ENCODE measurements around the gene PHACTR1. TPM values are rescaled to one million over a fixed set of nuclear protein-coding genes. Genes with fewer than 3 reads are reported as not detected.

Gene PHACTR1
- total and polyA plus RNA-seq, 9 of the 15 experiments (the other 6 are each of a cell fraction or from before 2014, with no cell fraction given): 11.5 to 32.6 (median 22.0) TPM

DNA sequence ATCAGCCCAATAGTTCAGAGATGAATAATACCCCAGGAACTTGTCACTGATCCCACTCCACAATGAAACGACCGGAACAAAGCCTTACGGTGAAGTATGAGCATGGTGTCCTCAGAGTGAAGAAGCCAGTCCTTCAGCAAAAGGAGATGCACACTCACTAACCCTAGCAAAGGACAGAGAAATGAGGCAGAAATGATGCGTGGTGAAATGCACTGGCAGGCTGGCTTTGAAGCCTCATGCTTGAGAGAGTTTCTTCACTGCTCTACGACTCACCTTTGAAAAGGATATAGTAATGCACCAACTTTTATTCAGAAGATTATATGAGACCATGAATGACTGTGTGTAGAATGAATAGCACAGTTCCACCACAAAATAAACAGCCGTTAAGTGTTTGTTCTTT, 74.8 kb downstream of the PHACTR1 start:
- Histone ChIP-seq H3K4me3 (no peak overlapping the region), H3K4me2 (ENCODE audit: insufficient read depth, low read length) (no peak overlapping the region), H3K36me3 (ENCODE audit: control insufficient read depth, insufficient read depth, low read length) (no peaks in the 10 kb centered on the region), H3K79me2 (ENCODE audit: control insufficient read depth, insufficient read depth, low read length) (no peaks in the 10 kb centered on the region), H3K27me3 (ENCODE audit: control insufficient read depth in 2 of 2, insufficient read depth in 2 of 2, low read length in 2 of 2) (no peaks in the 10 kb centered on the region), H4K20me1 (replicated peaks; ENCODE audit: control insufficient read depth, insufficient read depth, low read length) (no peaks in the 10 kb centered on the region), H3K9ac (ENCODE audit: insufficient read depth in 1 of 2, low read depth in 2 of 2, low read length in 2 of 2) (no peak overlapping the region), H3K27ac (ENCODE audit: extremely low read depth, low read depth, low read length) (no peak overlapping the region), H2AFZ (ENCODE audit: low read depth, low read length) (no peak overlapping the region), H3K9me1 (ENCODE audit: control insufficient read depth, insufficient read depth, low read length) (no peaks in the 10 kb centered on the region), H3K9me3 (replicated peaks; ENCODE audit: control insufficient read depth, insufficient read depth, low read depth, low read length) (no peaks in the 10 kb centered on the region), H3K4me1 (replicated peaks in 1 of 2; ENCODE audit: control insufficient read depth in 2 of 2, insufficient read depth in 2 of 2, low read length in 2 of 2) (no peaks in the 10 kb centered on the region)
- DNase-seq (ENCODE audit: extremely low read depth in 1 of 4, low spot score in 3 of 4) (no peak), ATAC-seq (no peak), FAIRE-seq (no peak)
- ChIA-PET CTCF (ENCODE audit: low intra/inter-chr PET ratio) (no interaction called here), POLR2A (no interaction called here)
- intact Hi-C loops (cut with micrococcal nuclease): no loop called here
- in situ Hi-C loops (cut with MboI): no loop called here
- no TSS peak for BruUV-seq (replicated peaks)
- under 1% methylated on average over 6 of the region's 6 CpGs for WGBS (ENCODE audit: insufficient coverage, low coverage, missing lambda C conversion rate)
- TF ChIP-seq ZNF121 (CRISPR knock-in tag; conservative IDR thresholded peaks at IDR 0.05) (no peak), ZNF253 (CRISPR knock-in tag; conservative IDR thresholded peaks at IDR 0.05) (no peak), HMGXB4 (CRISPR knock-in tag; IDR thresholded peaks at IDR 0.05) (no peak), SOX6 (IDR thresholded peaks at IDR 0.05) (no peak), ETS1 (conservative IDR thresholded peaks at IDR 0.05; ENCODE audit: control insufficient read depth, low read depth, low read length) (no peak), MYBL2 (IDR thresholded peaks at IDR 0.05; ENCODE audit: low read depth) (no peak), MYBL2 (CRISPR knock-in tag; IDR thresholded peaks at IDR 0.05; ENCODE audit: borderline replicate concordance) (no peak), CGGBP1 (CRISPR knock-in tag; IDR thresholded peaks at IDR 0.05) (no peak), GMEB1 (CRISPR knock-in tag; IDR thresholded peaks at IDR 0.05) (no peak)
- TF ChIP-seq, protein P1, sequence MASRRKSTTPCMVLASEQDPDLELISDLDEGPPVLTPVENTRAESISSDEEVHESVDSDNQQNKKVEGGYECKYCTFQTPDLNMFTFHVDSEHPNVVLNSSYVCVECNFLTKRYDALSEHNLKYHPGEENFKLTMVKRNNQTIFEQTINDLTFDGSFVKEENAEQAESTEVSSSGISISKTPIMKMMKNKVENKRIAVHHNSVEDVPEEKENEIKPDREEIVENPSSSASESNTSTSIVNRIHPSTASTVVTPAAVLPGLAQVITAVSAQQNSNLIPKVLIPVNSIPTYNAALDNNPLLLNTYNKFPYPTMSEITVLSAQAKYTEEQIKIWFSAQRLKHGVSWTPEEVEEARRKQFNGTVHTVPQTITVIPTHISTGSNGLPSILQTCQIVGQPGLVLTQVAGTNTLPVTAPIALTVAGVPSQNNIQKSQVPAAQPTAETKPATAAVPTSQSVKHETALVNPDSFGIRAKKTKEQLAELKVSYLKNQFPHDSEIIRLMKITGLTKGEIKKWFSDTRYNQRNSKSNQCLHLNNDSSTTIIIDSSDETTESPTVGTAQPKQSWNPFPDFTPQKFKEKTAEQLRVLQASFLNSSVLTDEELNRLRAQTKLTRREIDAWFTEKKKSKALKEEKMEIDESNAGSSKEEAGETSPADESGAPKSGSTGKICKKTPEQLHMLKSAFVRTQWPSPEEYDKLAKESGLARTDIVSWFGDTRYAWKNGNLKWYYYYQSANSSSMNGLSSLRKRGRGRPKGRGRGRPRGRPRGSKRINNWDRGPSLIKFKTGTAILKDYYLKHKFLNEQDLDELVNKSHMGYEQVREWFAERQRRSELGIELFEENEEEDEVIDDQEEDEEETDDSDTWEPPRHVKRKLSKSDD (conservative IDR thresholded peaks at IDR 0.05; ENCODE audit: low read length): no peak
- TF ChIP-seq, protein P2, sequence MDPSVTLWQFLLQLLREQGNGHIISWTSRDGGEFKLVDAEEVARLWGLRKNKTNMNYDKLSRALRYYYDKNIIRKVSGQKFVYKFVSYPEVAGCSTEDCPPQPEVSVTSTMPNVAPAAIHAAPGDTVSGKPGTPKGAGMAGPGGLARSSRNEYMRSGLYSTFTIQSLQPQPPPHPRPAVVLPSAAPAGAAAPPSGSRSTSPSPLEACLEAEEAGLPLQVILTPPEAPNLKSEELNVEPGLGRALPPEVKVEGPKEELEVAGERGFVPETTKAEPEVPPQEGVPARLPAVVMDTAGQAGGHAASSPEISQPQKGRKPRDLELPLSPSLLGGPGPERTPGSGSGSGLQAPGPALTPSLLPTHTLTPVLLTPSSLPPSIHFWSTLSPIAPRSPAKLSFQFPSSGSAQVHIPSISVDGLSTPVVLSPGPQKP (CRISPR knock-in tag; IDR thresholded peaks at IDR 0.05): no peak
- TF ChIP-seq, protein P3, sequence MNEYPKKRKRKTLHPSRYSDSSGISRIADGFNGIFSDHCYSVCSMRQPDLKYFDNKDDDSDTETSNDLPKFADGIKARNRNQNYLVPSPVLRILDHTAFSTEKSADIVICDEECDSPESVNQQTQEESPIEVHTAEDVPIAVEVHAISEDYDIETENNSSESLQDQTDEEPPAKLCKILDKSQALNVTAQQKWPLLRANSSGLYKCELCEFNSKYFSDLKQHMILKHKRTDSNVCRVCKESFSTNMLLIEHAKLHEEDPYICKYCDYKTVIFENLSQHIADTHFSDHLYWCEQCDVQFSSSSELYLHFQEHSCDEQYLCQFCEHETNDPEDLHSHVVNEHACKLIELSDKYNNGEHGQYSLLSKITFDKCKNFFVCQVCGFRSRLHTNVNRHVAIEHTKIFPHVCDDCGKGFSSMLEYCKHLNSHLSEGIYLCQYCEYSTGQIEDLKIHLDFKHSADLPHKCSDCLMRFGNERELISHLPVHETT (CRISPR knock-in tag; conservative IDR thresholded peaks at IDR 0.05 in 1 of 2, IDR thresholded peaks at IDR 0.05 in 1 of 2): no peak
